ENCODE measurements around the gene CASKIN2. TPM values are rescaled to one million over a fixed set of nuclear protein-coding genes. Genes with fewer than 3 reads are reported as not detected.

Gene CASKIN2
- polyA plus RNA-seq, 2 of the 4 experiments (the other 2 are of a cell fraction): 3.6 to 11.2 TPM

DNA sequence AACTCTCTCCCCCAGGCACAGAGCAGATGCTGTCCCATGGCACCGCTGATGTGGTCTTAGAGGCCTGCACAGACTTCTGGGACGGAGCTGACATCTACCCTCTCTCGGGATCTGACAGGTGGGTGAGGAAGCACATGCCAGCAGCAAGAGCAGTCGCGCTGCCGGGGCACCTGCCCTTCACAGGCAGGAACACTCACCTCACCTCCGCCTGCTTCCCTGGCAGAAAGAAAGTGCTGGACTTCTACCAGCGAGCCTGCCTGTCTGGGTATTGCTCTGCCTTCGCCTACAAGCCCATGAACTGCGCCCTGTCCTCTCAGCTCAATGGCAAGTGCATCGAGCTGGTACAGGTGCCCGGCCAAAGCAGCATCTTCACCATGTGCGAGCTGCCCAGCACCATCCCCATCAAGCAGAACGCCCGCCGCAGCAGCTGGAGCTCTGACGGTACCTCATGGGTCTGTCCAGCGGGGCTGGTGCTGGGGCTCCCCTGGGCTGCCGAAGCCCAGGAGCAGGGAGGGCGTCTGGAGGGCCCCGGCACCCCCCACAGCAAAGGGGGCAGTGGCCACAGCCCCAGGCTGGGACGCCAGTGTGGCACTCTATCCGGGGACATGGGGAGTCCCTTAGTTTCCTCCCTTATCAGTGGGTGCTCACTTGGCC lies 21.7 kb downstream of the CASKIN2 start:
- H3K9me3 ChIP-seq: no peaks in the 10 kb centered on the region
- WGBS (ENCODE audit: missing lambda C conversion rate): 90% methylated on average over 19 of the region's 23 CpGs
- CTCF ChIA-PET: interaction anchor here (0.6 to 4.9 kb wide), 4 partner anchors 10 to 152 kb away, joined by 3 to 40 read pairs (median 6); no protein-coding TSS in a partner anchor
- no peaks in the 10 kb centered on the region for H3K4me1 ChIP-seq
- TF ChIP-seq POLR2AphosphoS2 (conservative IDR thresholded peaks at IDR 0.05; ENCODE audit: low read length): no peak
- TF ChIP-seq USF2 (IDR thresholded peaks at IDR 0.05): no peak
- no peak for TF ChIP-seq MYC (IDR thresholded peaks at IDR 0.05; ENCODE audit: borderline replicate concordance, low read length)
- no peak for TF ChIP-seq NPAS2 (CRISPR knock-in tag; IDR thresholded peaks at IDR 0.05; ENCODE audit: borderline replicate concordance)
- no peak for TF ChIP-seq HOXA7 (CRISPR knock-in tag; IDR thresholded peaks at IDR 0.05)
- no peak for TF ChIP-seq MAZ (IDR thresholded peaks at IDR 0.05; ENCODE audit: borderline replicate concordance, low read depth, low read length)
- TF ChIP-seq CEBPB (IDR thresholded peaks at IDR 0.05): no peak
- TF ChIP-seq FOSB (CRISPR knock-in tag; IDR thresholded peaks at IDR 0.05): no peak
- TF ChIP-seq, protein P1, sequence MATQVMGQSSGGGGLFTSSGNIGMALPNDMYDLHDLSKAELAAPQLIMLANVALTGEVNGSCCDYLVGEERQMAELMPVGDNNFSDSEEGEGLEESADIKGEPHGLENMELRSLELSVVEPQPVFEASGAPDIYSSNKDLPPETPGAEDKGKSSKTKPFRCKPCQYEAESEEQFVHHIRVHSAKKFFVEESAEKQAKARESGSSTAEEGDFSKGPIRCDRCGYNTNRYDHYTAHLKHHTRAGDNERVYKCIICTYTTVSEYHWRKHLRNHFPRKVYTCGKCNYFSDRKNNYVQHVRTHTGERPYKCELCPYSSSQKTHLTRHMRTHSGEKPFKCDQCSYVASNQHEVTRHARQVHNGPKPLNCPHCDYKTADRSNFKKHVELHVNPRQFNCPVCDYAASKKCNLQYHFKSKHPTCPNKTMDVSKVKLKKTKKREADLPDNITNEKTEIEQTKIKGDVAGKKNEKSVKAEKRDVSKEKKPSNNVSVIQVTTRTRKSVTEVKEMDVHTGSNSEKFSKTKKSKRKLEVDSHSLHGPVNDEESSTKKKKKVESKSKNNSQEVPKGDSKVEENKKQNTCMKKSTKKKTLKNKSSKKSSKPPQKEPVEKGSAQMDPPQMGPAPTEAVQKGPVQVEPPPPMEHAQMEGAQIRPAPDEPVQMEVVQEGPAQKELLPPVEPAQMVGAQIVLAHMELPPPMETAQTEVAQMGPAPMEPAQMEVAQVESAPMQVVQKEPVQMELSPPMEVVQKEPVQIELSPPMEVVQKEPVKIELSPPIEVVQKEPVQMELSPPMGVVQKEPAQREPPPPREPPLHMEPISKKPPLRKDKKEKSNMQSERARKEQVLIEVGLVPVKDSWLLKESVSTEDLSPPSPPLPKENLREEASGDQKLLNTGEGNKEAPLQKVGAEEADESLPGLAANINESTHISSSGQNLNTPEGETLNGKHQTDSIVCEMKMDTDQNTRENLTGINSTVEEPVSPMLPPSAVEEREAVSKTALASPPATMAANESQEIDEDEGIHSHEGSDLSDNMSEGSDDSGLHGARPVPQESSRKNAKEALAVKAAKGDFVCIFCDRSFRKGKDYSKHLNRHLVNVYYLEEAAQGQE (IDR thresholded peaks at IDR 0.05): no peak
- no peak for TF ChIP-seq ATOH8 (CRISPR knock-in tag; IDR thresholded peaks at IDR 0.05; ENCODE audit: low read depth)
- no peak for TF ChIP-seq SREBF2 (IDR thresholded peaks at IDR 0.05)
- no peak for TF ChIP-seq HOXB5 (CRISPR knock-in tag; IDR thresholded peaks at IDR 0.05)
- ATAC-seq: no peak
- H3K4me3 ChIP-seq: no peak overlapping the region
- DNase-seq (ENCODE audit: low read depth in 1 of 2, low spot score in 1 of 2): no peak
- no peak overlapping the region for H3K4me2 ChIP-seq
- no peak overlapping the region for H3K27ac ChIP-seq
- no peak for FAIRE-seq
- POLR2A ChIA-PET: interaction anchor here (1.4 kb wide), 1 partner anchor 11 kb away, joined by 3 read pairs; no protein-coding TSS in a partner anchor

- no peak for ATAC-seq
- ChIA-PET POLR2A (interaction anchor here (0.5 kb wide), 1 partner anchor 78 kb away, joined by 5 read pairs; no protein-coding TSS in a partner anchor), CTCF (interaction anchor here (1.1 to 4.9 kb wide), 4 partner anchors 9 to 21 kb away, joined by 3 to 40 read pairs (median 4); no protein-coding TSS in a partner anchor)
- TF ChIP-seq GATA3 (IDR thresholded peaks at IDR 0.05; ENCODE audit: borderline replicate concordance) (no peak), HDAC2 (IDR thresholded peaks at IDR 0.05) (no peak), ZC3H11A (IDR thresholded peaks at IDR 0.05) (no peak), ZSCAN20 (CRISPR knock-in tag; IDR thresholded peaks at IDR 0.05) (no peak), RNF2 (IDR thresholded peaks at IDR 0.05; ENCODE audit: borderline replicate concordance, low read depth) (no peak), TFCP2L1 (CRISPR knock-in tag; IDR thresholded peaks at IDR 0.05) (no peak), ELK1 (IDR thresholded peaks at IDR 0.05; ENCODE audit: low read depth, low read length) (no peak), KDM1A (IDR thresholded peaks at IDR 0.05; ENCODE audit: low read depth) (no peak), PBX3 (IDR thresholded peaks at IDR 0.05) (no peak), HOXB13 (CRISPR knock-in tag; IDR thresholded peaks at IDR 0.05; ENCODE audit: low read depth) (no peak)
- FAIRE-seq: no peak
- Histone ChIP-seq H3K9me3 (no peaks in the 10 kb centered on the region), H3K27ac (no peak overlapping the region), H3K4me2 (no peak overlapping the region), H3K4me1 (no peaks in the 10 kb centered on the region), H3K4me3 (no peak overlapping the region)
- DNase-seq (ENCODE audit: low read depth in 1 of 2, low spot score in 1 of 2): no peak
- 90% methylated on average over 17 of the region's 23 CpGs for WGBS (ENCODE audit: missing lambda C conversion rate)
Observed at GRCh38 chr17:75492555-75493168, 22.7 kb downstream of the CASKIN2 start.

Data from A549 (cell line).